Activated T-cell treated with anti-CD3 and anti-CD28 coated beads, Interleukin-2, amount 50 U/mL, for 1 hour (primary cell): ENCODE measurements around the gene C16orf90.
"Not testable (repeated sequence)": the region's sequence is repeated elsewhere in the genome, so short reads cannot be mapped to it uniquely, and the experiment has no call there.

ENCODE experiments used
- DNase-seq: peaks from one replicate; pipeline ENCODE4 v3.0.0-alpha.2; 2020

C16orf90 gene

GRCh38 chr16:3482659-3483241 is 12.5 kb downstream of the C16orf90 start:
- no peak for DNase-seq

- DNase-seq: no peak
Measured at GRCh38 chr16:3481696-3482658, 13.3 kb downstream of the C16orf90 start.

DNA sequence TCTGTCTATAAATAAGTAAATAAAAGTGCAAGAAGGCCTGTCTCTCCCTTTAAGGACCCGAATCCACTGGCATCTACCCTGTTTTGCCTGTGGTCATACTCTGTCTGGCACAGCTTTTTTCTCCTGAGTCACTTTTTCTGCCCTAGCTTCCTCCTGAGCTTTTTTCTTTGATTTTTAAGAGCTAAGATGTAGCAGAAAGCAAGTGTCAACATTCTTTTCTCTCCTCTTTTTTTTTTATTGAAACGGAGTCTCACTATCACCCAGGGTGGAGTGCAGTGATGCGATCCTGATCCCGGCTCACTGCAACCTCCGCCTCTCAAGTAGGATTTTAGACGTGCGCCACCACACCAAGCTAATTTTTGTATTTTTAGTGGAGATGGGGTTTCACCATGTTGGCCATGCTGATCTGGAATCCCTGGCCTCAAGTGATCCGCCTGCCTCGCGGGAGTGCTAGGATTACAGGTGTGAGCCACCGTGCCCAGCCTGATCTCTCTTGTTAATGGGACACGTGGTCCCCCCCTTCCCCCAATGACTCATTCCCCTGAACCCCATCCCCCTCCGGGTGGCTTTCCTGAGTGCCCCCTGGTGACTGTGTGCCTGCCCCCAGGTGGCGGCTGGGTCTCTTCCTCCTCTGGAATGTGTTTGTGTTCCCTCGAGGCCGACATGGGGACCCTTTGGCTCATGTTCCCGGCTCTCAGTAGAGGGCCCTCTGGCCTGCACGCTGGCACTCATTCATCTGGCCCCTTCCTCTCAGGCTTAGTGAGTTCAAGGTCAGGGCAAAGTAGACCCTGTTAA is 14.2 kb downstream of the C16orf90 start:
- no peak for DNase-seq

- DNase-seq: no peak
Measured at GRCh38 chr16:3479654-3480216, 15.6 kb downstream of the C16orf90 start.

DNA sequence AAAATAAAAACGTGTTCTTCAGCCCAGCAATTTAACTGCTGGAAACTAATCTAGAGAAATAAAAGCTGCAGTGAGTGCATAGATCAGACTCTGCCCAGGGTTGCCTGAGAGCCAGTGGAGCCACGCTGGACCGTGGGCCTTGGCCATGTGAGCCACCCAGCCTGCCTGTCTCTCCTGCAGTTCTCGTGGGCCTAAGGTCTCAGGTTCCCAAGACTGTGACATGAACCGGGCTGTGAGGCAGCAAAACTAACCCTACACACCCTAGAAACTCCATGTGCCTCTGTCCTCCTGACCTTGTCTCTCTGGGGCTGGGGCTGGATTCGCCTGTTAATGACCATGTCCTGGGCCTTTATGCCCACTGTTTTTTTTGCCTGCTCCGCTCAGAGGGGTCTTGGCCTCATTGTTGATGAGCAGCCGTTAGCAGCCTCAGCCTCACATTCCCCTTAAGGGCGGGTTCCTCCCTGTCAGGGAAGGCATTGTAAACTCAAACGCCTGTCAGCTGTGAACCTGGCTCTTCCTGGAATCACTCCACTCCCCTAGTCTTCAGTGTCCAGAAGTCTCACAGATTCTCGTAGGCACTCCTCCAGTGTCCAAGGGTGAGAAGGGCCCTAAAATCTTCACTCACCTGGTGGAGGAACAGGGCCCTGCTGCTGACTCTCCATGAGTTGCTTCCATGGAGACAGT is 16.9 kb downstream of the C16orf90 start:
- DNase-seq: no peak

- DNase-seq: no peak
Measured at GRCh38 chr16:3476409-3476808, 18.9 kb downstream of the C16orf90 start.

DNA sequence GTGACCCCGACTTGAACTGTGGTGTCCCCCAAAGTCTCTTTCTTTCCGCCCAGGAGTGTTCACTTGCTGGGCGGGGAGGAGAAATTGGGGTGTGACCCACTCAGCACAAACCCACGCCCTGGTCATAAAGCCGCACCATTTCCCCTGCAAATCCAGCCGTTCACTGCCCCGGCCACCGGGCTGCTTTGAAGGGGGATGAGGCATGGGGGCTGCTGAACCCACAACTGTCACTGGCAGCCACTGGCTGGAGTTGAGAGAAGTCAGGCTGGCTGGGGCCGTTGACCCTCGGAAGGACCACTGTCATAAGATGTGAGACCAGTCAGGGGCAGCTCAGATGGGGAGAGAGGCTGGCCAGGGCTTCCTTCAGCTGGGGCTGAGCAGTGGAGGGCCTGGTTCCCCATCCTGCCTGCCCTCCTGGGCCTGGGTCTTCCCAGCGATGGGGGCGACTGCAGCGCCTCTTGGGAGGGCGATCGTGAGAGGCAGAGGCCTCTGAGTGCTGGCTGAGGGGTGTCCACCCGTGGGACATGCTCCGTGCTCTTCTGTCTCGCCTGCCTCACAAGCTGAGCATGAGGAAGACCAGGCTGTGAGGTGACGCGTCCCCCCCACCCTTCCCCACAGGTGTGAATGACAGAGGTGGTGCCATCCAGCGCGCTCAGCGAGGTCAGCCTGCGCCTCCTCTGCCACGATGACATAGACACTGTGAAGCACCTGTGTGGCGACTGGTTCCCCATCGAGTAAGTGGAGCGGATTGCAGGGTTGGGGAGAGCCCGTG is 19.5 kb downstream of the C16orf90 start:
- DNase-seq: no peak

DNA sequence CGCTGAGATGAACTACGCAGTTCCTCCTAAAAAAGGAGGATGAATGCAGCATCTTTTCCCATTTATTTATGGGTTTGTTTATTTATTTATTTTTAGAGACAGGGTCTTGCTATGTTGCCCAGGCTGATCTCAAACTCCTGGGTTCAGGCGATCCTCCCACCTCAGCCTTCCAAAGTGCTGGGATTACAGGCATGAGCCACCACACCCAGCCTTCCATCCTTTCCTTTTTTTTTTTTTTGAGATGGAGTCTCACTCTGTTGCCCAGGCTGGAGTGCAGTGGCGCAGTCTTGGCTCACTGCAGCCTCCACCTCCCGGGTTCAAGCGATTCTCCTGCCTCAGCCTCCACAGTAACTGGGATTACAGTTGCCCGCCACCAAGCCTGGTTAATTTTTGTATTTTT is 20.4 kb downstream of the C16orf90 start:
- not testable (repeated sequence) for DNase-seq

DNA sequence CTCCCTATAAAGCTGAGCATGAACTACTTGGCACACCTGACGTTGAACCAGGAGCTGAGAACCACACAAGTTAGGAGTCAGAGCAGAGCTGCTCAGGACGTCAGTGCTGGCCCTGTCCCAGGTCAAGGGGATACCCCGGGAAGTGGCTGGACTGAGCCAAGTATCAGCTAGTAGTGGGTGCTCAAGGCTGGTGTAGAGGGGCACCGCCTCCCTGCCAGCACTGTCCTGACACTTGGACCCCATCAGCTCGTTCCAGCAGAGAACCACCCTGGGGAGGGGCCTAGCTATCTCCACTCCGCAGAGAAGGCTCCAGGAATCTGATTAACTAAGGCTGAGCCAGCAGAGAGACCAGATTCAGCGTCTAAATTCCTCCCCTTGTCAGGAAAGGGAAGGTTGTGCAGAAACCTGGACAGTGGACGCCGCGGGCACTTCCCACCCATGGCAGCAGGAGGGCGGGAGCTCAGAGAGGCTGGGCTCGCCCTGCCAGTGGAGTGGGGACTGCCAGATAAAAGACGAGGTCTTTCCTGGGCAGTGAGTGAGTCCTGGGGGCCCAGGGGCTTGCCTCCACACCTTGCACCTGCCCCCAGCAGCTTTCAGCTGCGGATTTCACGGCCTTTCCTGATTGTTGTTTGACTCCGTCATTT is 21.0 kb downstream of the C16orf90 start:
- no peak for DNase-seq

GRCh38 chr16:3473596-3473943 is 21.7 kb downstream of the C16orf90 start:
- DNase-seq: not testable (repeated sequence)

- no peak for DNase-seq
Measured at GRCh38 chr16:3472878-3473595, 22.3 kb downstream of the C16orf90 start.

GRCh38 chr16:3471518-3472176 is 23.6 kb downstream of the C16orf90 start:
- DNase-seq: no peak

DNA sequence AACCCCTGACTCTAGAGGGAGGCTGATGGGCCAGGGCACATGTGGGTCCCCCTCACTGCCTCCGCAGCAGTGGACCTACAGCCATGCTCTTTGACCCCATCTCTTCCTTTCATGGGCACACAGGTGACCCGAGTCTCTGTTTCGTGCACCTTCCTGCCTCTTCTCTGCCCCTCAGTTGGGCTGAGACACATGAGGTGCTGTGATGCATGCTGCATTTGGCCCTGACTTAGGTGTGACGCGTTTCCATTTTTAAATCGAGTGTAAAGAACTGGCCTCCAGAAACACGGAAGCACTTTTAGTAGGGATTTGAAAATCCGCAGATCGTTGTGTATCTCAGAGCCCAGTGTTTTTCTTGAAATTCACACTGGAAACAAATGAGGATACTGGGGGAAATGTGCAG is 24.6 kb downstream of the C16orf90 start:
- DNase-seq: no peak

DNA sequence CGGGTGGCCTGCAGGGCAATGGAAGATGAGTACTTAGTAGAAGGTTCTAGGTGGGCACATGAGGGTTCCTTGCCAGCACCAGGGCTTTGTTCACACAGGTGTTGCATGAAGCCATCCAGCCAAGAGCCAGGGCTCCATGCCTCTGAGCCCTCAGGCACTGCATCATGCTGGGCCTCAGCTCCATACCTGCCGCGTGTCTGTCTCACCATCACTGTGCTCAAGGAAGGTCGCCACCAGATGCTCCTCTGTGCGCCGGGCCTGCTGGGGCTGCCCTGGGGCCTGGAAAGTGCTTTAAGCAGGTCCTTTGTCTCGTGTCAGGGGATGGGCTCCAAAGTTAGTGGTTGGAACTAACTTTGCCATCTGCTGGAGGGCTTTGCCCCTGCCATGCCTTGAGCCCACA is 25.6 kb downstream of the C16orf90 start:
- no peak for DNase-seq

DNA sequence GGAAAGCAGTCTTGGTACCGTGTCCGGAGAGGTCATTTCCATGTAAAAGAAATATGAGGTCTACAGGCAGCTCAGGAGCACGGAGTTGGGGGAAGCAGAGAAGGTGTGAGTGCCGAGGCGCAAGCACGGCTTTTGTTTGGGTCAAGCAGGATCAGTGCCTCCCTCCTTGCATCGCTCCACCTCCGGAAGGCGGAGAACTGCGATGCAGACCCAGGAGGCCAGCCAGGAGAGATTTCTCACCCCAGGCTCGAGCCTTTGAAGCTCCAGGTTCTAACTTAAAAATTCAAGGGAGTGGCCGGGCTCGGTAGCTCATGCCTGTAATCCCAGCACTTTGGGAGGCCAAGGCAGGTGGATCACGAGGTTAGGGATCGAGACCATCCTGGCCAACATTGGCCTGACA is 26.8 kb downstream of the C16orf90 start:
- no peak for DNase-seq

- DNase-seq: no peak
Measured at GRCh38 chr16:3467921-3468320, 27.4 kb downstream of the C16orf90 start.

DNA sequence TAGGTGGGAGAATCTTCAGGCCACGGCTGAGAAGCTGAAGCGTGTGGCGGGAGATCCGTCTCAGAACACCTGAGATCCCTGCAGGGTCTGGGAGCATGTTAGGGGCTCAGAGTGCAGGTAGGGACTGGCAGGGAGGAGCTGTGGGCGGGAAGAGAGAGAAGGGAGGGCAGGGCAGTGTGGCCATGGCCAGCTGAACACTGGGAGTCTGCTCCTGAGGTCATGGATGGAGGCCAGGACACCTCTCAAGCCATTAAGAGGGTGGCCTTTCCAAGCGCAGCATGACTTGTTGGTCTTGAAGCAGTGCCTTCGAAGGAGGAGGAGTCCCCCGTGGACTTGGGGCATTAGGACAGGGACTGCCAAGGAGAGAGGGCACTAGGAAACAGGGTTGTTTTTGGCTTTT is 28.1 kb downstream of the C16orf90 start:
- no peak for DNase-seq

GRCh38 chr16:3465911-3466584 is 29.2 kb downstream of the C16orf90 start:
- no peak for DNase-seq

DNA sequence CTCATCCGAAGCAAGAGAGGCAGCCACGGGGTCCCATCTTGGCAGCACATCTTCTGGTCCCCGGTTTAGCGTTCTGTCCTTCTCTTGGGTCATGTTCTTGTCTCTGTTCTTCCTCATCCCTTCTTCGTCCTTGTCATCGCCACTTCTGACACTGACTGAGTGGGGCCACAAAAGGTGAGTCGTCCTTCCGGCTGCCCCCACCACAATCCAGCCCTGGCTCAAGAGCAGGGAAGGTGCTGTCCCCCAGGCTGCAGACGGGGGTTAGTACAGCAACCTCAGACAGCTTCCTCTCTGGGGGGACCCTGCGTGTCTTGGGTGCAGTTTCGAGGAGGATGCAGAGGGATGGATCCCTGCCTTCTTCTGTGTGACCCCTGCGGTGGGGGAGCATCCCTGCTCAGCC is 30.0 kb downstream of the C16orf90 start:
- DNase-seq: no peak
